ENCODE results near the gene EPHB4.

DNA sequence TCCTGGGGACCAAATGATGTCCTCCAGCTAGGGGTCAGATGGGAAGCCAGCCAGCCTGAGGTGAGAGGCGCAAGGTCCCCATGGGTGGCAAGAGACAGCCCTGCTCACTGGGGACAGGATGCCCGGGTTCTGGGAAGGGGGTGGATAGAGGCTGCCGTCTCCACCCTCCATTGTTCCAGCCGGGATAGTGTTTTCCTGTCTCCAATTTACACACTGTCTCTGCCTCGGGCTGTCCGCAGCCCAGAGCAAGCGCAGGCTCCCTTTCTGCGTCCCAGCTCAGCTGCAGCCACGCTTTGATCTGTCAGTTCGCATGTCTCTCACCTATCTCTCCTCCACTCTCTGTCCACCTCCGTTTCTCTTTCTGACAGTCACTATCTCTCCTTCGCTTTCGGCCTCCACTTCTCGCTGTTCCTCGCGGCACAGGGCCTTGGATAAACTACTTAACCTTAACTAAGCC is 2.1 kb downstream of the EPHB4 start:
- TF ChIP-seq, protein P1, sequence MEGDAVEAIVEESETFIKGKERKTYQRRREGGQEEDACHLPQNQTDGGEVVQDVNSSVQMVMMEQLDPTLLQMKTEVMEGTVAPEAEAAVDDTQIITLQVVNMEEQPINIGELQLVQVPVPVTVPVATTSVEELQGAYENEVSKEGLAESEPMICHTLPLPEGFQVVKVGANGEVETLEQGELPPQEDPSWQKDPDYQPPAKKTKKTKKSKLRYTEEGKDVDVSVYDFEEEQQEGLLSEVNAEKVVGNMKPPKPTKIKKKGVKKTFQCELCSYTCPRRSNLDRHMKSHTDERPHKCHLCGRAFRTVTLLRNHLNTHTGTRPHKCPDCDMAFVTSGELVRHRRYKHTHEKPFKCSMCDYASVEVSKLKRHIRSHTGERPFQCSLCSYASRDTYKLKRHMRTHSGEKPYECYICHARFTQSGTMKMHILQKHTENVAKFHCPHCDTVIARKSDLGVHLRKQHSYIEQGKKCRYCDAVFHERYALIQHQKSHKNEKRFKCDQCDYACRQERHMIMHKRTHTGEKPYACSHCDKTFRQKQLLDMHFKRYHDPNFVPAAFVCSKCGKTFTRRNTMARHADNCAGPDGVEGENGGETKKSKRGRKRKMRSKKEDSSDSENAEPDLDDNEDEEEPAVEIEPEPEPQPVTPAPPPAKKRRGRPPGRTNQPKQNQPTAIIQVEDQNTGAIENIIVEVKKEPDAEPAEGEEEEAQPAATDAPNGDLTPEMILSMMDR (tag by site-specific recombination; IDR thresholded peaks at IDR 0.05), result no peak
- no peak for TF ChIP-seq ZNF76 (tag by site-specific recombination; IDR thresholded peaks at IDR 0.05; ENCODE audit: borderline replicate concordance, low read depth)
- TF ChIP-seq ZNF514 (tag by site-specific recombination; IDR thresholded peaks at IDR 0.05), result no peak
- TF ChIP-seq ZNF404 (tag by site-specific recombination; IDR thresholded peaks at IDR 0.05), result no peak
- no peak for TF ChIP-seq GLI4 (tag by site-specific recombination; IDR thresholded peaks at IDR 0.05)
- TF ChIP-seq BCL11A (tag by site-specific recombination; IDR thresholded peaks at IDR 0.05; ENCODE audit: low read depth), result no peak
- no peak for TF ChIP-seq ZFP41 (tag by site-specific recombination; IDR thresholded peaks at IDR 0.05; ENCODE audit: borderline replicate concordance)
- TF ChIP-seq, protein P2, sequence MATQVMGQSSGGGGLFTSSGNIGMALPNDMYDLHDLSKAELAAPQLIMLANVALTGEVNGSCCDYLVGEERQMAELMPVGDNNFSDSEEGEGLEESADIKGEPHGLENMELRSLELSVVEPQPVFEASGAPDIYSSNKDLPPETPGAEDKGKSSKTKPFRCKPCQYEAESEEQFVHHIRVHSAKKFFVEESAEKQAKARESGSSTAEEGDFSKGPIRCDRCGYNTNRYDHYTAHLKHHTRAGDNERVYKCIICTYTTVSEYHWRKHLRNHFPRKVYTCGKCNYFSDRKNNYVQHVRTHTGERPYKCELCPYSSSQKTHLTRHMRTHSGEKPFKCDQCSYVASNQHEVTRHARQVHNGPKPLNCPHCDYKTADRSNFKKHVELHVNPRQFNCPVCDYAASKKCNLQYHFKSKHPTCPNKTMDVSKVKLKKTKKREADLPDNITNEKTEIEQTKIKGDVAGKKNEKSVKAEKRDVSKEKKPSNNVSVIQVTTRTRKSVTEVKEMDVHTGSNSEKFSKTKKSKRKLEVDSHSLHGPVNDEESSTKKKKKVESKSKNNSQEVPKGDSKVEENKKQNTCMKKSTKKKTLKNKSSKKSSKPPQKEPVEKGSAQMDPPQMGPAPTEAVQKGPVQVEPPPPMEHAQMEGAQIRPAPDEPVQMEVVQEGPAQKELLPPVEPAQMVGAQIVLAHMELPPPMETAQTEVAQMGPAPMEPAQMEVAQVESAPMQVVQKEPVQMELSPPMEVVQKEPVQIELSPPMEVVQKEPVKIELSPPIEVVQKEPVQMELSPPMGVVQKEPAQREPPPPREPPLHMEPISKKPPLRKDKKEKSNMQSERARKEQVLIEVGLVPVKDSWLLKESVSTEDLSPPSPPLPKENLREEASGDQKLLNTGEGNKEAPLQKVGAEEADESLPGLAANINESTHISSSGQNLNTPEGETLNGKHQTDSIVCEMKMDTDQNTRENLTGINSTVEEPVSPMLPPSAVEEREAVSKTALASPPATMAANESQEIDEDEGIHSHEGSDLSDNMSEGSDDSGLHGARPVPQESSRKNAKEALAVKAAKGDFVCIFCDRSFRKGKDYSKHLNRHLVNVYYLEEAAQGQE (tag by site-specific recombination; IDR thresholded peaks at IDR 0.05), result no peak
- TF ChIP-seq ZNF610 (tag by site-specific recombination; IDR thresholded peaks at IDR 0.05; ENCODE audit: borderline replicate concordance), result no peak
- TF ChIP-seq, protein P3, sequence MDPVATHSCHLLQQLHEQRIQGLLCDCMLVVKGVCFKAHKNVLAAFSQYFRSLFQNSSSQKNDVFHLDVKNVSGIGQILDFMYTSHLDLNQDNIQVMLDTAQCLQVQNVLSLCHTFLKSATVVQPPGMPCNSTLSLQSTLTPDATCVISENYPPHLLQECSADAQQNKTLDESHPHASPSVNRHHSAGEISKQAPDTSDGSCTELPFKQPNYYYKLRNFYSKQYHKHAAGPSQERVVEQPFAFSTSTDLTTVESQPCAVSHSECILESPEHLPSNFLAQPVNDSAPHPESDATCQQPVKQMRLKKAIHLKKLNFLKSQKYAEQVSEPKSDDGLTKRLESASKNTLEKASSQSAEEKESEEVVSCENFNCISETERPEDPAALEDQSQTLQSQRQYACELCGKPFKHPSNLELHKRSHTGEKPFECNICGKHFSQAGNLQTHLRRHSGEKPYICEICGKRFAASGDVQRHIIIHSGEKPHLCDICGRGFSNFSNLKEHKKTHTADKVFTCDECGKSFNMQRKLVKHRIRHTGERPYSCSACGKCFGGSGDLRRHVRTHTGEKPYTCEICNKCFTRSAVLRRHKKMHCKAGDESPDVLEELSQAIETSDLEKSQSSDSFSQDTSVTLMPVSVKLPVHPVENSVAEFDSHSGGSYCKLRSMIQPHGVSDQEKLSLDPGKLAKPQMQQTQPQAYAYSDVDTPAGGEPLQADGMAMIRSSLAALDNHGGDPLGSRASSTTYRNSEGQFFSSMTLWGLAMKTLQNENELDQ (tag by site-specific recombination; IDR thresholded peaks at IDR 0.05; ENCODE audit: low read depth), result no peak
- TF ChIP-seq, protein P4, sequence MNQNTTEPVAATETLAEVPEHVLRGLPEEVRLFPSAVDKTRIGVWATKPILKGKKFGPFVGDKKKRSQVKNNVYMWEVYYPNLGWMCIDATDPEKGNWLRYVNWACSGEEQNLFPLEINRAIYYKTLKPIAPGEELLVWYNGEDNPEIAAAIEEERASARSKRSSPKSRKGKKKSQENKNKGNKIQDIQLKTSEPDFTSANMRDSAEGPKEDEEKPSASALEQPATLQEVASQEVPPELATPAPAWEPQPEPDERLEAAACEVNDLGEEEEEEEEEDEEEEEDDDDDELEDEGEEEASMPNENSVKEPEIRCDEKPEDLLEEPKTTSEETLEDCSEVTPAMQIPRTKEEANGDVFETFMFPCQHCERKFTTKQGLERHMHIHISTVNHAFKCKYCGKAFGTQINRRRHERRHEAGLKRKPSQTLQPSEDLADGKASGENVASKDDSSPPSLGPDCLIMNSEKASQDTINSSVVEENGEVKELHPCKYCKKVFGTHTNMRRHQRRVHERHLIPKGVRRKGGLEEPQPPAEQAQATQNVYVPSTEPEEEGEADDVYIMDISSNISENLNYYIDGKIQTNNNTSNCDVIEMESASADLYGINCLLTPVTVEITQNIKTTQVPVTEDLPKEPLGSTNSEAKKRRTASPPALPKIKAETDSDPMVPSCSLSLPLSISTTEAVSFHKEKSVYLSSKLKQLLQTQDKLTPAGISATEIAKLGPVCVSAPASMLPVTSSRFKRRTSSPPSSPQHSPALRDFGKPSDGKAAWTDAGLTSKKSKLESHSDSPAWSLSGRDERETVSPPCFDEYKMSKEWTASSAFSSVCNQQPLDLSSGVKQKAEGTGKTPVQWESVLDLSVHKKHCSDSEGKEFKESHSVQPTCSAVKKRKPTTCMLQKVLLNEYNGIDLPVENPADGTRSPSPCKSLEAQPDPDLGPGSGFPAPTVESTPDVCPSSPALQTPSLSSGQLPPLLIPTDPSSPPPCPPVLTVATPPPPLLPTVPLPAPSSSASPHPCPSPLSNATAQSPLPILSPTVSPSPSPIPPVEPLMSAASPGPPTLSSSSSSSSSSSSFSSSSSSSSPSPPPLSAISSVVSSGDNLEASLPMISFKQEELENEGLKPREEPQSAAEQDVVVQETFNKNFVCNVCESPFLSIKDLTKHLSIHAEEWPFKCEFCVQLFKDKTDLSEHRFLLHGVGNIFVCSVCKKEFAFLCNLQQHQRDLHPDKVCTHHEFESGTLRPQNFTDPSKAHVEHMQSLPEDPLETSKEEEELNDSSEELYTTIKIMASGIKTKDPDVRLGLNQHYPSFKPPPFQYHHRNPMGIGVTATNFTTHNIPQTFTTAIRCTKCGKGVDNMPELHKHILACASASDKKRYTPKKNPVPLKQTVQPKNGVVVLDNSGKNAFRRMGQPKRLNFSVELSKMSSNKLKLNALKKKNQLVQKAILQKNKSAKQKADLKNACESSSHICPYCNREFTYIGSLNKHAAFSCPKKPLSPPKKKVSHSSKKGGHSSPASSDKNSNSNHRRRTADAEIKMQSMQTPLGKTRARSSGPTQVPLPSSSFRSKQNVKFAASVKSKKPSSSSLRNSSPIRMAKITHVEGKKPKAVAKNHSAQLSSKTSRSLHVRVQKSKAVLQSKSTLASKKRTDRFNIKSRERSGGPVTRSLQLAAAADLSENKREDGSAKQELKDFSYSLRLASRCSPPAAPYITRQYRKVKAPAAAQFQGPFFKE (tag by site-specific recombination; IDR thresholded peaks at IDR 0.05; ENCODE audit: borderline replicate concordance), result no peak
- no peak for TF ChIP-seq ZNF146 (tag by site-specific recombination; IDR thresholded peaks at IDR 0.05)
- TF ChIP-seq, protein P5, sequence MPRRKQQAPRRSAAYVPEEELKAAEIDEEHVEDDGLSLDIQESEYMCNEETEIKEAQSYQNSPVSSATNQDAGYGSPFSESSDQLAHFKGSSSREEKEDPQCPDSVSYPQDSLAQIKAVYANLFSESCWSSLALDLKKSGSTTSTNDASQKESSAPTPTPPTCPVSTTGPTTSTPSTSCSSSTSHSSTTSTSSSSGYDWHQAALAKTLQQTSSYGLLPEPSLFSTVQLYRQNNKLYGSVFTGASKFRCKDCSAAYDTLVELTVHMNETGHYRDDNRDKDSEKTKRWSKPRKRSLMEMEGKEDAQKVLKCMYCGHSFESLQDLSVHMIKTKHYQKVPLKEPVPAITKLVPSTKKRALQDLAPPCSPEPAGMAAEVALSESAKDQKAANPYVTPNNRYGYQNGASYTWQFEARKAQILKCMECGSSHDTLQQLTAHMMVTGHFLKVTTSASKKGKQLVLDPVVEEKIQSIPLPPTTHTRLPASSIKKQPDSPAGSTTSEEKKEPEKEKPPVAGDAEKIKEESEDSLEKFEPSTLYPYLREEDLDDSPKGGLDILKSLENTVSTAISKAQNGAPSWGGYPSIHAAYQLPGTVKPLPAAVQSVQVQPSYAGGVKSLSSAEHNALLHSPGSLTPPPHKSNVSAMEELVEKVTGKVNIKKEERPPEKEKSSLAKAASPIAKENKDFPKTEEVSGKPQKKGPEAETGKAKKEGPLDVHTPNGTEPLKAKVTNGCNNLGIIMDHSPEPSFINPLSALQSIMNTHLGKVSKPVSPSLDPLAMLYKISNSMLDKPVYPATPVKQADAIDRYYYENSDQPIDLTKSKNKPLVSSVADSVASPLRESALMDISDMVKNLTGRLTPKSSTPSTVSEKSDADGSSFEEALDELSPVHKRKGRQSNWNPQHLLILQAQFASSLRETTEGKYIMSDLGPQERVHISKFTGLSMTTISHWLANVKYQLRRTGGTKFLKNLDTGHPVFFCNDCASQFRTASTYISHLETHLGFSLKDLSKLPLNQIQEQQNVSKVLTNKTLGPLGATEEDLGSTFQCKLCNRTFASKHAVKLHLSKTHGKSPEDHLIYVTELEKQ (tag by site-specific recombination; IDR thresholded peaks at IDR 0.05; ENCODE audit: borderline replicate concordance), result no peak
